Heart left ventricle (tissue), 16 donors: ENCODE data around the gene ATP4A. TPM values are rescaled to one million over a fixed set of nuclear protein-coding genes. Genes with fewer than 3 reads are reported as not detected.

Experiments
- ATAC-seq, 4 donors: fragments of 200-7000 bp; cut with Tn5 transposase; one replicate each; pipeline ENCODE4 v1.9.1; 2020 to 2022; ENCODE audit warnings: moderate library complexity in 4 of 4, mild to moderate bottlenecking in 3 of 4, moderate number of reproducible peaks in 1 of 4
- DNase-seq, 5 donors: peaks; one replicate each; pipeline ENCODE4 v3.0.0-alpha.2; 2020
- H3K27ac ChIP-seq, 12 donors: fragments of 200-600 bp; sonication (generic) in 4 of 12; one replicate each; pipeline versions ENCODE4 v1.5.0 to v1.8.0; 2016 to 2022; ENCODE audit warnings: mild to moderate bottlenecking in 2 of 12
- H3K27me3 ChIP-seq, 9 donors: fragments of 200-600 bp; sonication (generic) in 2 of 9; one replicate each; pipeline versions ENCODE4 v1.5.1 to v1.8.0; 2016 to 2022; ENCODE audit warnings: mild to moderate bottlenecking in 3 of 9
- H3K36me3 ChIP-seq, 9 donors: fragments of 200-600 bp; sonication (generic) in 2 of 9; one replicate each; pipeline versions ENCODE4 v1.5.0 to v1.8.0; 2018 to 2022; ENCODE audit warnings: mild to moderate bottlenecking in 2 of 9
- H3K4me1 ChIP-seq, 12 donors: fragments of 200-600 bp; sonication (generic) in 4 of 12; one replicate each; pipeline versions ENCODE4 v1.5.0 to v1.8.0; 2016 to 2022; ENCODE audit warnings: mild to moderate bottlenecking in 3 of 12
- H3K4me3 ChIP-seq, 12 donors: fragments of 200-600 bp; sonication (generic) in 4 of 12; one replicate each; pipeline versions ENCODE4 v1.5.0 to v1.8.0; 2017 to 2022; ENCODE audit warnings: mild to moderate bottlenecking in 9 of 12, moderate library complexity in 4 of 12
- H3K9me3 ChIP-seq, 12 donors: fragments of 200-600 bp; sonication (generic) in 4 of 12; one replicate each; pipeline versions ENCODE4 v1.5.0 to v1.8.0; 2016 to 2022; ENCODE audit warnings: mild to moderate bottlenecking in 1 of 12
- CTCF ChIP-seq, 12 donors: fragments of 200-600 bp; sonication (generic) in 4 of 12; IDR thresholded peaks; one replicate each; pipeline versions ENCODE4 v1.5.0 to v1.8.0; 2018 to 2022; ENCODE audit warnings: antibody characterized with exemption in 12 of 12, mild to moderate bottlenecking in 5 of 12
- POLR2A ChIP-seq, 2 donors: fragments of 450-650 bp; IDR thresholded peaks; one replicate each; pipeline ENCODE4 v1.6.1; 2017; ENCODE audit warnings: antibody characterized with exemption in 2 of 2, mild to moderate bottlenecking in 2 of 2, moderate library complexity in 2 of 2
- WGBS, 4 donors: extraction: QIAGEN DNeasy Blood & Tissue Kit in 2 of 4; methylation state at CpG; one replicate each; pipeline versions ENCODE4 v1.1.5 to v1.1.7; 2013 to 2018; 5-methylcytosine and 5-hydroxymethylcytosine counted together
- intact Hi-C, 10 donors: fragments of 100-400 bp; cut with DNase I; formaldehyde crosslinking; loops; one replicate each; pipeline versions ENCODE4 v1.11.1 to v1.14.2; 2022
- polyA plus RNA-seq, 2 donors: library from polyadenylated mRNA; stranded (reverse); fragments of 200-250 nt; gene quantifications; one replicate each; pipeline ENCODE4 v1.2.3, GENCODE V29; 2013
- total RNA-seq, 9 donors: library from RNA; depleted of rRNA in 2 of 9; stranded (reverse); fragments of >200 nt in 2 of 9; fragmentation: NEBNext Ultra II Directional in 3 of 9; extraction: Animal tissue kit (Norgen Biotek cat#: 25700) in 3 of 9; gene quantifications; one replicate each; pipeline versions ENCODE4 v1.1.0 to v1.2.4, GENCODE V29; 2016 to 2023
- donor health status: ischemic (EF 13 %, LVEDD 7.1; RV severe dilation, severe dysfunction).
- donor health status: healthy with polysubstance abuse.
- donor health status: DM: no; HTN: yes; CAD: no.
- donor health status: DM: no; HTN: no; CAD: no.
- donor health status: ischemic (EF 25% LVEDD 6.9; RV normal size, moderate dysfunction).
- donor health status: ischemic (EF 25% LVEDD 5.7; RV mildly dilated, moderate dysfunction).
- donor health status: healthy.
- donor health status: DM: yes; HTN: yes; CAD: no.
- donor health status: ischemic (EF 35%, LVEDD 5.7; RV mildly dilated, moderate dysfunction).
- donor health status: nonischemic (EF 11% LVEDD 7.7; RV severe dilation, severe dysfunction).
- donor health status: DM: yes; HTN: yes; CAD: no.
- donor health status: PGD.
- donor health status: ischemic (EF 29% LVEDD 5.4; RV normal size, mild dysfunction).
- donor health status: nonischemic (EF 23%, LVEDD 6.1; RV moderate dilation, normal function).

The ATP4A gene
- total and polyA plus RNA-seq, 11 donors = not detected

- Histone ChIP-seq H3K27me3 (no peaks in the 10 kb centered on the region), H3K36me3 (peaks cover 0 to 12% (median 0%) of the 10 kb centered on the region in 9 donors), H3K9me3 (no peaks in the 10 kb centered on the region), H3K27ac (peak within 1 kb of the TSS; percentile 8 to 87 (median 76)), H3K4me1 (peaks cover 4 to 30% (median 17%) of the 10 kb centered on the region in 12 donors), H3K4me3 (peak within 1 kb of the TSS; percentile 63 to 99 (median 88))
- TF ChIP-seq POLR2A (IDR thresholded peaks at IDR 0.05) (peak in 1 of 2 donors; percentile 76), CTCF (IDR thresholded peaks at IDR 0.05) (peak in 1 of 12 donors; percentile 11)
- intact Hi-C loops = loop anchor here in 8 of 10 donors (1.0 to 10.0 kb wide), 6 partner anchors 67 to 172 kb away; partner anchors contain the start of genes KMT2B (in 4 of the 8) and HAUS5 (in 3 of the 8)
- WGBS, 4 donors = 0 to 3% (median 0%) methylated on average over 24 to 85 of the region's 85 CpGs
- peak; percentile 96 to 99 (median 98) for ATAC-seq
- peak; percentile 94 to 97 (median 95) for DNase-seq
These were observed 18.2 kb downstream of the ATP4A start, which contains the start of gene TMEM147 for GRCh38 chr19:35545001-35545854. TMEM147 (plus strand) TSS chr19:35545626; CDS start chr19:35545740, 114 bp downstream.

- intact Hi-C loops = loop anchor here in 3 of 10 donors (2.0 to 10.0 kb wide), 3 partner anchors 71 to 173 kb away; partner anchors contain the start of genes HAUS5 (in 1 of the 3) and KMT2B (in 1 of the 3)
- DNase-seq = no peak
- no peak for ATAC-seq
- peaks cover 0 to 12% (median 0%) of the 10 kb centered on the region in 9 donors for H3K36me3 ChIP-seq
- peaks cover 4 to 30% (median 17%) of the 10 kb centered on the region in 12 donors for H3K4me1 ChIP-seq
- peak overlapping the region in 11 of 12 donors; percentile 63 to 98 (median 84) for H3K4me3 ChIP-seq
- H3K27me3 ChIP-seq = no peaks in the 10 kb centered on the region
- WGBS, 4 donors = 78 to 87% (median 82%) methylated on average over 3 of the region's 3 CpGs
- H3K9me3 ChIP-seq = no peaks in the 10 kb centered on the region
- TF ChIP-seq POLR2A (IDR thresholded peaks at IDR 0.05) (no peak), CTCF (IDR thresholded peaks at IDR 0.05) (no peak)
- peak overlapping the region in 2 of 12 donors; percentile 81 to 86 for H3K27ac ChIP-seq
These were observed 19.2 kb downstream of the ATP4A start for GRCh38 chr19:35544110-35544802.

GRCh38 chr19:35543280-35544109 lies 20.0 kb downstream of the ATP4A start:
- no peaks in the 10 kb centered on the region for H3K27me3 ChIP-seq
- WGBS, 4 donors = 94 to 100% (median 97%) methylated on average over 10 to 15 of the region's 15 CpGs
- ATAC-seq (no peak), DNase-seq (no peak)
- H3K36me3 ChIP-seq = peaks cover 0 to 12% (median 0%) of the 10 kb centered on the region in 9 donors
- no peaks in the 10 kb centered on the region for H3K9me3 ChIP-seq
- H3K4me1 ChIP-seq = peaks cover 4 to 30% (median 16%) of the 10 kb centered on the region in 12 donors
- no peak for TF ChIP-seq CTCF (IDR thresholded peaks at IDR 0.05)
- no peak for TF ChIP-seq POLR2A (IDR thresholded peaks at IDR 0.05)
- H3K27ac ChIP-seq = no peak overlapping the region
- intact Hi-C loops = loop anchor here in 3 of 10 donors (2.0 to 10.0 kb wide), 3 partner anchors 71 to 173 kb away; partner anchors contain the start of genes HAUS5 (in 1 of the 3) and KMT2B (in 1 of the 3)
- H3K4me3 ChIP-seq = no peak overlapping the region
